Activated CD8-positive, alpha-beta memory T cell treated with anti-CD3 and anti-CD28 coated beads, Interleukin-2, amount 50 U/mL, for 4 hours (primary cell): ENCODE measurements around the gene CSRP2.

Experiments
- DNase-seq: peaks from one replicate; pipeline ENCODE4 v3.0.0-alpha.2; 2020

CSRP2 gene

GRCh38 chr12:76890151-76891143, 11.6 kb upstream of the CSRP2 start:
- peak; percentile 63 for DNase-seq

- DNase-seq, result no peak
These were observed 10.0 kb upstream of the CSRP2 start for GRCh38 chr12:76888775-76889174.

- DNase-seq, result no peak
These were observed 5.0 kb upstream of the CSRP2 start for GRCh38 chr12:76883811-76884210.

DNA sequence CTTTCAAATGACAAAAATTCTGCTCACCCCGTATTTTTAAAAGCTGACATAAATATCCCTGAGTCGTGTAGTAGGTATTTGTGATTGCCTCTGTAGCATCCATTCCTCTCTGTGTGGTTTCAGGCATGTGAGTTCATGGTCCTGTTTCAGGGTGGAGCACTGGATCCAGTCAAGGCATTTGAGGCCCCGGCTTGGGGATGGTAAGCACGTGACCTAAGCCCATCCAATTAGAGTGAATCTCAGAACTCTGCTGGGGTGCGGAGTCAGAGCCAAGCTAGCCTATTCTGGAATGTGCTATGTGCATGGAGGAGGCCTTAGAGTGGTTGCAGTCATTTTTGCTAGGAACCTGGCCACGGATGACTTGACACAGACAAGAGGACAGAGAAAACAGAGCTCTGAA, 4.3 kb upstream of the CSRP2 start:
- DNase-seq, result no peak

GRCh38 chr12:76882367-76882766, 3.5 kb upstream of the CSRP2 start:
- DNase-seq, result no peak

GRCh38 chr12:76881142-76881541, 2.3 kb upstream of the CSRP2 start:
- no peak for DNase-seq

DNA sequence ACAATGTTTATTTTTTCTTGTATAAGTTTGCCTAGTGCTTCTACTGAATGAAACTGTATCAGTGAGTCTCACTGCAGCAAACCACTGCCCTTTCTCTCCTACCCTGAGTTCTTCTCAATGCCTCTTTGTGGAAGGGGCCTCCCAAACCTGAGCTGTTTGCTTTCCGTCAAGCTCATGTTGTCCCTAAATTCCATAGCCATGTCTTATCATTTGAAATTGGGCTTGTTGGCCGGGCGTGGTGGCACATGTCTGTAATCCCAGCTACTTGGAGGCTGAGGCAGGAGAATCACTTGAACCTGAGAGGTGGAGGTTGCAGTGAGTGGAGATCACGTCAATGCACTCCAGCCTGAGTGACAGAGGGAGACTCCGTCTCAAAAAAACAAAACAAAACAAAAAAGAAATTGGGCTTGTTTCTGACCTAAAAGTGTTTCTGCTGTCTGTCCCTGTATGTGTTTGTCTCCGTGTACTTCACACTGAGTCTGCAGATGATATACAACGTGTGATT, 1.8 kb upstream of the CSRP2 start:
- no peak for DNase-seq

- no peak for DNase-seq
These were observed 1.1 kb upstream of the CSRP2 start for GRCh38 chr12:76879710-76880518.

DNA sequence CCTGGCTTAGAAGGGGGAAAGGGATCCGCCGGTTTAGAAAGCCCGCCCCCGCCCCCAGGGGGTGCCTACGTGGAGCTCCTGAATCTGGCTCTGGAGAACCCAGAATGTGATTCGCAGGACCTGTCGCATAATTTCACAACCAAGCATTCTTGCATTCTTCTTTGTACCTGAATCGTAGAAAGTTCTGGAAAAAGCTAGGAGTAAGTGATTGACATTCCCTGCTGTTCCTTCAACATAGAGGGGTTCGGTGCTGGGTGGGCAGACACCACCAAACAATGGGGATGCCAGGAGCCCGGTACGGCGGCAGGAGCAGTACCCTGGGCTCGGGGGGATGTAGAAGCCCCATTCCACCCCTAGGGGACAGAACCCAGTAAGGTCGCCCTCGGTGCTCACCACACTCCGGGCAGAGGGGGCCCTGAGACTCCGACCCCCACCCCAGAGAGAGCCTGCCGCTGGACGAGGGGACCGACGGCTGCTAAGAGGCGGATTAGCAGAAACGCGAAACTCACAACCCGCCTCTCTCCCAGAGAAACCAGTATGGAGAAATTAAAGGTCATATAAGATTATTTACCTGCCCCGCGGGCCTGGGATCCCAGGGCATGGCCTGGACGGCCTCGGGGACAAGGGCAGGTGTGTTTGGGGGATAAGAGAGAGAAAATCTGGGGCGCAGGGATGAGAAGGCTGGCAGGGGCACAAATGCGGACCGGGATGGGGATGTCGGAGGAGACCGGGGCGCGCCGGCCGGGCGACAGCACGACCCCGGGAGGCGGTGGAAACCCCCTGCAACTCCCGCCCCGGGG, 520 bp downstream of the CSRP2 start:
- peak; percentile 16 for DNase-seq

GRCh38 chr12:76876696-76877229, 2.1 kb downstream of the CSRP2 start:
- DNase-seq, result no peak

DNA sequence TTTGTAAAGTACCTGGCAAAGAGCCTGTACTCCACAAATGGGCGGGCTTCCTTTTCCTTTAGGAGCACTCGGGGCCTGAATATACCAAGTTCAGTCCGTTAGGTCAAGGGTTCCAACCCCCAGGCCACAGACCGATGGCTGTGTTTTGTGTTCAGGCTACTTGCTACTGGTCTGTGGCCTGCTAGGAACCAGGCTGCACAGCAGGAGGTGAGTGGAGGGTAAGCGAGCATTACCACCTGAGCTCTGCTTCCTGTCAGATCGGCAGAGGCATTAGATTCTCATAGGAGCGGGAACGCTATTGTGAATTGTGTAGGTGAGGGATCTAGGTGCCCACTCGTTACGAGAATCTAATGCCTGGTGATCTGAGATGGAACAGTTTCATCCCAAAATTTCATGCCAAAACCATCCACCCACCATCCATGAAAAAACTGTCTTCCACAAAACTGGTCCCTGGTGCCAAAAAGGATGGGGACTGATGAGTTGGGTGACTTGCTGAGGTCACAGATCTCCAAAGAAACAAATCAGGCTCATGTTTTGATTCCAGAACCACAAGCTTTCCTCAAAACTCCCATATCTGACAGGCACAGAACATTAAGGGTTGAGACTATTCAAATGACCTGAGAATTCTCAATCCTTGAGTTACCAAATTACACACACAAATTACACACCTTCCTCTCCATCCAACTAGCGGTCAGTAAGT, 4.2 kb downstream of the CSRP2 start:
- no peak for DNase-seq

GRCh38 chr12:76874027-76874426, 4.8 kb downstream of the CSRP2 start:
- no peak for DNase-seq

DNA sequence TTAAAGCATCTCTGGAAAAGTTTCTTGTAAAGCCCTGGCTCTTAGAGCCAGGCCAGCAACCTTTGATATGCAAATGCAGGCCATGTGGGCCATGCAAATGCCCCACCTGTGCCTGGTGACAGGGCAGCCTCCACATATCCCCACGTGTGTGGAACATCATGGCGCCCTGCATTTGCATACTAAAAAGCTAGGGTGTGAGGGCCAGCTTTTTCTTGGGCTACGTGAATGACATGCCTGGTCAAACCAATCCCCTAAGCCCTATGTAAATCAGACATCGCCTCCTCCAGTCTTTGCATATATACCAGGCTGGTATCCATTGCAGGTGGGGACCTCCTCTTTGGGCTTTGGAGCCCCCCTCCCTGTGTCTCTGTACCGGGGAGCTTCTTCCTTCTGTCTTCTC, 6.4 kb downstream of the CSRP2 start:
- no peak for DNase-seq

DNA sequence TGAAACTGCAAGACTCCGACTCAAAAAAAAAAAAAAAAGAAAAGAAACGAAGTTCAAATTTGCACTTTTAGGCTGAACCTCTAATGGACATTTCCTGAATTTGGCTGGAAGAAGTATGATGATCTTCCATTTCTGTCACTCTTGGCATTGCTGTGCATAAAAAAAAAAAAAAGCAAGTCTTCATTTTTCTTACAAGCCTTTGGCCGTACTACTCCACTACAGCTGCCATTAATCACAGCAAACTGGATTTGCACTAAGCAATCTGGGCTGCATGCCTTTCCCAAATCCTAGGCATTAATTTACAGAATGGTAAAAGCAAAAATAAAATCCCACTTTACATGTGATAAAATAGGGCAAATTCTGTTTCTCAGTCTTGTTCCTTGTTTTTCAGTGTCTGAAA, 7.1 kb downstream of the CSRP2 start:
- DNase-seq, result no peak

DNA sequence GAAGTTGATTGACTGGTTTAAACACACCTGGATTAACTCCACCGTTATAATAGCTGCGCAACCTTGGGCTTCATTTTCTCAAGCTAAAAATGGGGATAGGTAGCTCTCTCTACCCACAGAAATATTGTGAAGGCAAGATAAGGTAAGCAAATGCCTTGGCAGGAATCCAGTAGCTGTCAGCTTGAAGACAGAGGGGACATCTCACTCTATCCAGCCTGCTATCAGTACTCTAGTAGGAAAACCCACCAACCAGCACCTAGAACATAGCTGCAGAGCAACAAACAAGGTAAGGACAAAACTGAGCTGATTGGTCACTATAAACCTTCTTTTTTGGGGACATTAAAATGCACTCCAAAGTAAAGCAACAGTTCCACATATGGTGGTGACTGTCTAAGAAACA, 7.7 kb downstream of the CSRP2 start:
- DNase-seq, result no peak

- DNase-seq, result no peak
These were observed 12.1 kb downstream of the CSRP2 start for GRCh38 chr12:76866726-76867125.

- no peak for DNase-seq
These were observed 12.7 kb downstream of the CSRP2 start for GRCh38 chr12:76866151-76866567.

- no peak for DNase-seq
These were observed 13.9 kb downstream of the CSRP2 start for GRCh38 chr12:76864791-76865400.

- DNase-seq, result no peak
These were observed 15.0 kb downstream of the CSRP2 start for GRCh38 chr12:76863837-76864236.

- no peak for DNase-seq
These were observed 15.7 kb downstream of the CSRP2 start for GRCh38 chr12:76863005-76863670.

DNA sequence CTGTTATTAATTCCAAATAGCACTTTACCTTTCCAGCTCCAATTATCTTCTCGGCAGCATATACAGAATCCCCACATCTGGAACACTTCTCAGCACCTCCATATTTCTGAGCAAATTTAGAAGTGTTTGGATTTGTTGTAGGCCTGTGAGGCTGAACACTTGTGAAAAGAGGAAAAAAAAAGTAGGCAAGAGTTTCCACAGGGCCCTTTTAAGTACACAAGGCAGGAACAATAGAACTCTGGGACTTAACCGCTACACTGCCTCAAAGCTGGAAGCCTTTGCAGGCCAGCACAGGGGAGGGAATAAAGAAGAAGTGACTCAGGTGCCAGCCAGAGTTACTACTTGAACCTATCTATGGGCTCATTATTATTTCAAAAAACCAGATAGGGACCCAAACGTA, 18.6 kb downstream of the CSRP2 start:
- no peak for DNase-seq
